Adrenal gland (tissue), 12 donors: ENCODE measurements around the gene CHKA. TPM values are rescaled to one million over a fixed set of nuclear protein-coding genes. Genes with fewer than 3 reads are reported as not detected.

Experiments
- DNase-seq, 7 donors: peaks; one replicate each; pipeline ENCODE4 v3.0.0-alpha.2; 2019 to 2020
- H3K27ac ChIP-seq, 5 donors: fragments of 200-600 bp; sonication (generic) in 4 of 5; 1 replicate in 3 of 5; 2 replicates in 2 of 5; pipeline versions ENCODE4 v1.5.1 to v1.8.0; 2016 to 2020; ENCODE audit warnings: mild to moderate bottlenecking in 1 of 5
- H3K27me3 ChIP-seq: fragments of 200-600 bp; 2 replicates; pipeline ENCODE4 v1.8.0; 2021
- H3K36me3 ChIP-seq, 2 donors: fragments of 200-600 bp; replicated peaks in 1 of 2; 1 replicate in 1 of 2; 2 replicates in 1 of 2; pipeline versions ENCODE4 v1.5.1 to v1.8.0; 2018 to 2022
- H3K4me1 ChIP-seq, 2 donors: fragments of 200-600 bp; replicated peaks in 1 of 2; 1 replicate in 1 of 2; 2 replicates in 1 of 2; pipeline versions ENCODE4 v1.5.1 to v1.8.0; 2018 to 2021
- H3K4me3 ChIP-seq, 4 donors: fragments of 200-600 bp; sonication (generic) in 3 of 4; one replicate each; pipeline ENCODE4 v1.5.1; 2016 to 2018
- H3K9me3 ChIP-seq, 3 donors: fragments of 200-600 bp; sonication (generic) in 1 of 3; replicated peaks in 1 of 3; 1 replicate in 2 of 3; 2 replicates in 1 of 3; pipeline versions ENCODE4 v1.5.1 to v1.8.0; 2016 to 2021
- CTCF ChIP-seq, 6 experiments: fragments of 450-650 bp in 4 of 6; fragments of 200-600 bp in 2 of 6; sonication (generic) in 1 of 6; IDR thresholded peaks; 1 replicate in 5 of 6; 2 replicates in 1 of 6; pipeline versions ENCODE4 v1.5.1 to v1.8.0; 2016 to 2021; ENCODE audit warnings: antibody characterized with exemption in 6 of 6, mild to moderate bottlenecking in 2 of 6, moderate library complexity in 1 of 6
- POLR2A ChIP-seq, 2 donors: fragments of 450-650 bp; IDR thresholded peaks; one replicate each; pipeline ENCODE4 v1.6.1; 2017; ENCODE audit warnings: antibody characterized with exemption in 2 of 2, mild to moderate bottlenecking in 2 of 2, moderate library complexity in 1 of 2
- WGBS, 4 donors: extraction: QIAGEN DNeasy Blood & Tissue Kit in 2 of 4; methylation state at CpG; one replicate each; pipeline versions ENCODE4 v1.1.5 to v1.1.7; 2013 to 2017; 5-methylcytosine and 5-hydroxymethylcytosine counted together
- intact Hi-C, 2 donors: fragments of 100-400 bp; cut with DNase I; formaldehyde crosslinking; loops; one replicate each; pipeline versions ENCODE4 v1.14.1 to v1.15.0; 2022 to 2023
- polyA plus RNA-seq, 3 donors: library from polyadenylated mRNA; stranded (reverse); fragments of 200-250 nt in 2 of 3; fragments of 350-450 nt in 1 of 3; fragmentation: Illumina TruSeq in 1 of 3; extraction: RNeasy Lipid Tissue Mini Kit (QIAGEN cat#74804) in 1 of 3; gene quantifications; one replicate each; pipeline ENCODE4 v1.2.3, GENCODE V29; 2013 to 2014
- total RNA-seq, 9 donors: library from RNA; depleted of rRNA in 4 of 9; stranded (reverse); fragments of >200 nt in 4 of 9; fragments of 120-200 nt in 1 of 9; fragmentation: NEBNext Ultra II Directional in 1 of 9; extraction: Animal tissue kit (Norgen Biotek cat#: 25700) in 1 of 9; gene quantifications; one replicate each; pipeline versions ENCODE4 v1.1.0 to v1.2.4, GENCODE V29; 2013 to 2023
- donor health status: healthy with polysubstance abuse.
- donor health status: Bipolar disorder and iron deficiency.
- donor health status: DM: yes; HTN: yes; CAD: no.
- donor health status: DM: no; HTN: no; CAD: no.
- donor health status: DM: no; HTN: no; CAD: no.
- donor health status: DM: yes; HTN: yes; CAD: no.

Gene CHKA
- total and polyA plus RNA-seq, 12 donors, result 26.6 to 105 (median 54.6) TPM

GRCh38 chr11:68038226-68038717, 82.9 kb downstream of the CHKA start:
- 22 to 50% (median 24%) methylated on average over 1 to 13 of the region's 13 CpGs for WGBS, 4 donors
- intact Hi-C loops, result loop anchor here in 1 of 2 donors (5.0 kb wide), 1 partner anchor 84 kb away; the partner anchor contains the start of gene CHKA
- TF ChIP-seq CTCF (IDR thresholded peaks at IDR 0.05), result no peak
- no peak for TF ChIP-seq POLR2A (IDR thresholded peaks at IDR 0.05)
- peak overlapping the region in 2 of 4 donors; percentile 60 to 95 for H3K4me3 ChIP-seq
- peak overlapping the region; percentile 78 to 97 (median 92) for H3K27ac ChIP-seq
- no peaks in the 10 kb centered on the region for H3K27me3 ChIP-seq
- peaks cover 0 to 41% of the 10 kb centered on the region in 2 donors for H3K36me3 ChIP-seq
- DNase-seq, result peak; percentile 65 to 89 (median 79)
- no peaks in the 10 kb centered on the region for H3K9me3 ChIP-seq
- H3K4me1 ChIP-seq, result peaks cover 55 to 82% of the 10 kb centered on the region in 2 donors

DNA sequence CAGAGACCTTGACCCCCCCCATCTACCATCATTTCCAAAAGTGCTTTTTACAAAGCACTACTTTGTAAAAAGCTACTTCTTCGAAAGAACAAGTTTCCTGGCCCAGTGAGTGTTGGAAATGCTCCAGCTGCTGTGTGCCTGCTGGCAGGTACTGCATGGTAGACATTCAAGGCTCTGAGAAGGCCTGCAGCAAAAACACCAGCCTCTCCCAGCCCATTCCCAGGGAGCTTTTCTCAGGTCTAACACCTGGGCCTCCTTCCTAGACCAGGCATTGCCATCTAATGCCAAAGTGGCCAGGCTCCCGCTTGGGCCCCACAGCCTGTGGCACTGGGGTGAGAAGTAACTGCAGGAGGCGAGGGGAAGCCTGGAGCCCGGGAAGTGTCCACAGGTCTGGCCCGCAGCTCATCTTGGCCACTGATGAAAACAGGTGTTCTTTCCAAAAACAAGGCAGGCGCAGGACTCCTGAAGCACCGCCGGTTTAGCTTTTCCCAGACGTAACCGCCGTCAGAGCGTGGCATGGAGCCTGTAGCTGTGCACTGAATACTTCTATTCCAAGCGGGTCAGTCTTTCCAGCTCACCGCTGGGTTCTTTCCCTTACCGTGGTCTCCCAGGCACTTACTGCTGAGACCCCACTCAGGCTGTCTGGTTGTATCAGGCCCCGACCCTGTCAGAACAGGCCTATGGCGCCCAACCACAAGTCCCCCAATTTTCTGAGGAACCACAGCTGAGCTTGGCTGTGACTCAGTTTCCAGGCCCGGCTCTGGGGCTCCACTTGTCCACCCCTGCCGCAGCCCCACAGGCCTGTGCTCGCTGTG, 83.6 kb downstream of the CHKA start:
- Histone ChIP-seq H3K36me3 (peaks cover 0 to 41% of the 10 kb centered on the region in 2 donors), H3K27ac (peak overlapping the region; percentile 78 to 97 (median 92)), H3K4me3 (peak overlapping the region in 1 of 4 donors; percentile 95), H3K9me3 (no peaks in the 10 kb centered on the region), H3K4me1 (peaks cover 56 to 82% of the 10 kb centered on the region in 2 donors), H3K27me3 (no peaks in the 10 kb centered on the region)
- intact Hi-C loops, result loop anchor here in 1 of 2 donors (5.0 kb wide), 1 partner anchor 85 kb away; the partner anchor contains the start of gene CHKA
- peak in 6 of 7 donors; percentile 68 to 87 (median 80) for DNase-seq
- TF ChIP-seq CTCF (IDR thresholded peaks at IDR 0.05) (no peak), POLR2A (IDR thresholded peaks at IDR 0.05) (peak in 1 of 2 donors; percentile 5)
- WGBS, 4 donors, result 71 to 80% (median 76%) methylated on average over 15 to 20 of the region's 20 CpGs

DNA sequence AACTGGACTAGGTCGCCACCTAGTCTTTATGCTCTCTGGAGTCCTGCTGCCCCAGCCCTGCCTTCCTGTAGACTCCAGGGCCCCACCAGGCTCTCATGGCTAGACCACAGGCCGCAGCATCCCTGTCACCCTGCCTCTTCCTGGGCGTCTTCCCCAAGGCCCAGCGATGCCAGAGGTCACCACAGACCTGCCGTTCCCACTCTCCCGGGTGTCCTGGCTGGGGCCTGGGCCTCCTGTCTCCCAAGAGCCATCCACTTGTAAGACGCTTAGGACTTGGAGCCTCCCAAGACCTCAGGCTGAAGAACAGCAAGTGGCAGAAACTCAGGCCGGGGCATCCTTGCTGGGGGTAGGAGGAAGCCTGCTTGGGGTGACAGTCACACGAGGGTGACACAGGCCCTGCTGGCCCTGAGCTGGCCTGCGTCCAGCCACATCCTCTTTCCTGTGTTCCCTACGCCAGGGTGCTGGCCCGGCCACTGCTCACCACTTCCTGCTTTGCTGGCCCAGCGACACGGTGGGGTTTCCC, 84.4 kb downstream of the CHKA start:
- no peaks in the 10 kb centered on the region for H3K9me3 ChIP-seq
- H3K36me3 ChIP-seq, result peaks cover 0 to 33% of the 10 kb centered on the region in 2 donors
- DNase-seq, result peak; percentile 57 to 87 (median 82)
- no peaks in the 10 kb centered on the region for H3K27me3 ChIP-seq
- peak overlapping the region; percentile 78 to 97 (median 92) for H3K27ac ChIP-seq
- no peak overlapping the region for H3K4me3 ChIP-seq
- WGBS, 4 donors, result 30 to 80% (median 41%) methylated on average over 1 to 14 of the region's 14 CpGs
- intact Hi-C loops, result loop anchor here in 1 of 2 donors (5.0 kb wide), 1 partner anchor 86 kb away; the partner anchor contains the start of gene CHKA
- TF ChIP-seq POLR2A (IDR thresholded peaks at IDR 0.05) (no peak), CTCF (IDR thresholded peaks at IDR 0.05) (no peak)
- H3K4me1 ChIP-seq, result peaks cover 63 to 82% of the 10 kb centered on the region in 2 donors

DNA sequence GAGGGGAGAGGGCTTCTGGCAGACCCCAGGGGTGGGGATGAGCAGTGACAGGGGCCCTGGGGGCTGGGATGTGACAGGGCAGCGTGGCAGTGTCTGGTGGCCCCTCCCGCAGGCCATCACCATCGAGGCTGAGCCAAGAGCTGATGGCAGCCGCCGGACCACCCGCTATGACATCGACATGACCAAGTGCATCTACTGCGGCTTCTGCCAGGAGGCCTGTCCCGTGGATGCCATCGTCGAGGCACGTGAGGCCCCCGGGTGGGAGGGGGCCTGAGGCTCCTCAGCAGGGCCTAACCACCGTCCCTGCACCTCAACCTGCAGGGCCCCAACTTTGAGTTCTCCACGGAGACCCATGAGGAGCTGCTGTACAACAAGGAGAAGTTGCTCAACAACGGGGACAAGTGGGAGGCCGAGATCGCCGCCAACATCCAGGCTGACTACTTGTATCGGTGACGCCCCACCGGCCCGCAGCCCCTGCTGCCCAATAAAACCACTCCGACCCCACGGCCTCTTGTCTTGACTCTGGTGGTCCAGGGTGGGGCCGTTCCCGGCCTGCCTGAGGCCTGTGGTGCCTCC, 85.0 kb downstream of the CHKA start:
- Histone ChIP-seq H3K4me3 (no peak overlapping the region), H3K27me3 (no peaks in the 10 kb centered on the region), H3K27ac (peak overlapping the region; percentile 78 to 97 (median 92)), H3K9me3 (no peaks in the 10 kb centered on the region), H3K36me3 (peaks cover 0 to 28% of the 10 kb centered on the region in 2 donors), H3K4me1 (peaks cover 68 to 84% of the 10 kb centered on the region in 2 donors)
- no peak for TF ChIP-seq POLR2A (IDR thresholded peaks at IDR 0.05)
- TF ChIP-seq CTCF (IDR thresholded peaks at IDR 0.05), result no peak
- intact Hi-C loops, result loop anchor here in 1 of 2 donors (5.0 kb wide), 1 partner anchor 86 kb away; the partner anchor contains the start of gene CHKA
- WGBS, 4 donors, result 77 to 84% (median 80%) methylated on average over 1 to 27 of the region's 27 CpGs
- DNase-seq, result peak in 2 of 7 donors; percentile 30 to 49
